HL-60/S4 treated with retinoic acid at 250 ng/mL for 4 days and 3 days (cell line): ENCODE measurements around the gene KCNG2.

Source experiments
- in situ Hi-C: fragments of 300-500 bp; cut with MboI; formaldehyde crosslinking; loops from 2 replicates; pipeline ENCODE4 v1.7.0; 2022; ENCODE audit warnings: low sequenced_read_pairs

Gene KCNG2

DNA sequence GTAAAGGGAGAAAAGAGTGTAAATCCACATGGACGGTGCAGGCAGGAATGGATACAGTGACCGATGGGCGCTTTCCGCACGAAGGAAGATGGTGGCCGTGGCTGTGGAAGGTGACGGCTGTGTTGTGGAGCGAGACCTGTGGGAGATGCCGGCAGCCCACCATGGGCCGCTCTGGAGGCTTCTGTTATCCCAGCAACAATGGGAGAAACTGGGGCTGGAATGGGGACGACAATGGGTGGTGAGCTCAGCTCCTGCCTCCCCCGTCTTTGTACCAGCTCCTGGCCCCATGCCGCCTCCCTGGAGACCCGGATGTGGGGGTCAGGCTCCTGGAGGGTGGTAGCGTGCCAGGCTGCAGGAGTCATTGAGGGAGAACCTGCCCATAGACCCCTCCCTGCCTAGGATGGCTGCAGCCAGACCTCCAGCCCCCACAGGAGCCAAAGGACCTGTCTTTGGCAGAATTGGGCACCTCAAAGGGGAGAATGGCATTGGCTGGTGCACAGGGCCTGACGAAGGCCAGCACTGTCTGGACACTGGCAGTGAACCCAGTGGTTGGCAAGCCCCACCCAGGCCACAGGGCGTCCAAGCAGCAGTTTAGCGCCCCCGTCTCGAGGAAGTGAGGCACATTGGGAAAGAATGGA is 81.1 kb downstream of the KCNG2 start:
- in situ Hi-C loops = no loop called here

DNA sequence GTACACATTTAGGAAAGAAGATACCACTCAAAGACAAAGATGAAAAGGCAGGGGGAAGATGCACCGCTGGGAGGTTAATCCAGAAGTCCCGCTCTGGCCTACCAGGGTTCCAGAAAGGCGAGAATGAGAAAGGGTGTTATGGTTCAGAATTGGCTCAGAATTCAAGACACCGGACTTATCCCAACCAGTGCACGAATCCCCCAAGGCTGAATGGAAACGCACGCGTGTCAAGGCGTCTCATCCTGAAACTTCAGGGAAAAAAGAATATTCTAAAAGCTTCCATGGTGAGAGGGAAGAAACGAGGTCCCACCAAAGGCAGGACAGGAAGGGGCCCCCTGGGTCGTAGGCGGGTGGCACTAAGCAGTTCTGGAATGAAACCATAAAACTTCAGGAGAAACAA is 81.8 kb downstream of the KCNG2 start:
- in situ Hi-C loops = no loop called here

DNA sequence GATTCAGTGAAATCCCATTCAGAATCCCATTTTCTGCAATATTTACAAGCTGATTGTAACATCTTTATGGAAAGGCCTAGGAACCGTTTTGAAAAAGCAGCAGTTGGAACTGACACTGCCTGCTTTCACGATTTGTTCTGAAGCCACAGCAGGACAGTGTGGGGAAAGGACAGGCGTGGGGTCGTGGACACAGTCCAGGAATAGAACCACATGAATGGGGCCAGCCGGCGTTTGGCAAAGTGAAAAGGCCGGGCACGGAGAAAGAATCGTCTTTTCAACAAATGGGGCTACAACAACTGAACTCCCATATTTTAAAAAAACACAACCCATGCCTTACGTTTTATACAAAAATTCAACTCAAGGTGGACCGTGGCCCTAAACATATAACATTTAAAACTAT is 84.0 kb downstream of the KCNG2 start:
- in situ Hi-C loops = no loop called here

DNA sequence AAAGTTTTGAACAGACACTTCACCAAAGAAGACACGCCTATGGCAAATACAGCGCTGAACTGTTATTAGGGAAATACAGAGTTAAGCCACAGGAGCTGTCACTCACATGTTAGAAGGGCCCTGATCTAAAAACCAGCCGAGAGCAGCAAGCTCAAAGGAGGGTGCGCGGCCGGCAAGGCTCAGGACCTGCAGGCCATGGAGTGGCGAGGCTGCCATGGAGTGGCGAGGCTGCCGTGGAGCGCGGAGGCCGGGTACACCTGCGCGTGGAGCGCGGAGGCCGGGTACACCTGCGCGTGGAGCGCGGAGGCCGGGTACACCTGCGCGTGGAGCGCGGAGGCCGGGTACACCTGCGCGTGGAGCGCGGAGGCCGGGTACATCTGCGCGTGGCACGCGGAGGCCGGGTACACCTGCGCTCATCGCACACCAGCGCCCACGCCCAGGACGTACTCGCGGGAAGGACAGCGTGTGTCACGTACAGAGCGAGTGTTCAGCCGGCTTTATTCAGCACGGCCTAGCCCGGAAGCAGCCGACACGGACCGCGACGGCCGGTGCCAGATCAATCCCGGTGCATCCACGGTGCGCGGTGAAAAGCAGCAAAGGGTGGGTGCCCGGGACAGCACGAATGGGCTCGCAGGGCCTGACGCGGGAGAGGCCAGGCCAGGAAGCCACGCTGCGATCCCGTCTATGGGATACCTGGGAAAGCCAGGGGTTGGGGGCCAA is 84.9 kb downstream of the KCNG2 start:
- in situ Hi-C loops = no loop called here

GRCh38 chr18:79883461-79884293 is 85.9 kb downstream of the KCNG2 start:
- in situ Hi-C loops = no loop called here

- in situ Hi-C loops = no loop called here
Measured at GRCh38 chr18:79884294-79884962, 86.7 kb downstream of the KCNG2 start.

- in situ Hi-C loops = no loop called here
Measured at GRCh38 chr18:79884963-79885728, 87.4 kb downstream of the KCNG2 start.

DNA sequence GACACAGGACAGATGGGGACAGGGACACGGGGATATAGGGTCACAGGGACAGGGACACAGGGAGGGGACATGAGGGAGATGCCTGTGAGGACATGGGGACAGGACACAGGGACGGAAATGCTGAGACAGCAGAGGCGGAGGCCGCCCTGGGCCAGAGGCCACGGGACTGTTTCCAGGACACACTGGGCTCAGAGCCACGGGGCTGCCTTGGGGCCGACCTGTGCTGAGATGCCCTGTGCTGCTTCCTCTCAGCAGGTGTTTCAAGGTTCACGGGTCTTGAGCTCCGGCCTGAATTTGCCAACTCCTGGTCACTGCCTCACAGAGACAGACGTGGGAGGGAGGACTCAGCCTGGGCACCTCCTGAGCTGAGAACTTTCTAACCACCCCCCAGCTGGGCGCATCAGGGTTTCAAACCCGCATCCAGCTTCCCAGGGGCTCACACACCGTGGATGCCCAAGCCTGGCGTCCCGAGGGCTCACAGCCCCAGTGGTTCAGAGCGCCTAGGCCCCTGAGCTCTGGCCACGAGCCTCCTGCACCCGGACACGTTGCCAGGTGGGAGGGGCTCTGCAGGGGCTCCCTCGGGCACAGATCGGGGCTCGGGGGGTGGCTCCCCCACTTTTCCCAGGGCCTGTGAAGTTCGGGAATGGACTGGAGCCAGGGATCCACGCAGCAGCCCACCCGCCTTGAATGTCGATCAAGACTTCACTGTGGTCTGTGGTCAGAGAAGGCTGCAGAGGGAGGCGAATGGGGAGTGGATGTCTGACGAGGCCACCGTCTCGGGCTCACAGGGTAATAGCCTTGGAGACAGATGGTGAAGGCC is 89.7 kb downstream of the KCNG2 start:
- in situ Hi-C loops = no loop called here

GRCh38 chr18:79888016-79888415 is 90.3 kb downstream of the KCNG2 start:
- in situ Hi-C loops = no loop called here

GRCh38 chr18:79889569-79889968 is 91.8 kb downstream of the KCNG2 start:
- in situ Hi-C loops = no loop called here

DNA sequence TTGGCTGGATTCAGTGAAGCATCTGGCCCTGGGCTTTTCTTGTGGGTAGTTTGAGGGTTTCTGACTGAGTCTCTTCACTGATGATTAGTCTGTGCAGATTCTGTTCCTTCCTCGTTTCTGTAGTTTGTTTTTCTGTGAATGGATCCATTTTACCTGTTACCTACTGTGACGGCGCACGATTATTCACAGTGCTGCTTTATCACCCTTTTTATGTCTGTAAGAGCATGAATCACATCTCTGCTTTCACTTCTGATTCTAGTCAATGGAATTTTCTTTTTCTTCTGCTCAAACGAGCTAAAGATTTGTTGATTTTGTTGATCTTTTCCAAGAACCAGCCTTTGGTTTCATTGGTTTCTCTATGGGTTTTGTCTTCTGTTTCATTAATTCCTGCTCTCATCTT is 92.9 kb downstream of the KCNG2 start:
- in situ Hi-C loops = no loop called here

- in situ Hi-C loops = no loop called here
Measured at GRCh38 chr18:79896738-79897137, 99.0 kb downstream of the KCNG2 start.

- in situ Hi-C loops = no loop called here
Measured at GRCh38 chr18:79897940-79898625, 100.3 kb downstream of the KCNG2 start.

DNA sequence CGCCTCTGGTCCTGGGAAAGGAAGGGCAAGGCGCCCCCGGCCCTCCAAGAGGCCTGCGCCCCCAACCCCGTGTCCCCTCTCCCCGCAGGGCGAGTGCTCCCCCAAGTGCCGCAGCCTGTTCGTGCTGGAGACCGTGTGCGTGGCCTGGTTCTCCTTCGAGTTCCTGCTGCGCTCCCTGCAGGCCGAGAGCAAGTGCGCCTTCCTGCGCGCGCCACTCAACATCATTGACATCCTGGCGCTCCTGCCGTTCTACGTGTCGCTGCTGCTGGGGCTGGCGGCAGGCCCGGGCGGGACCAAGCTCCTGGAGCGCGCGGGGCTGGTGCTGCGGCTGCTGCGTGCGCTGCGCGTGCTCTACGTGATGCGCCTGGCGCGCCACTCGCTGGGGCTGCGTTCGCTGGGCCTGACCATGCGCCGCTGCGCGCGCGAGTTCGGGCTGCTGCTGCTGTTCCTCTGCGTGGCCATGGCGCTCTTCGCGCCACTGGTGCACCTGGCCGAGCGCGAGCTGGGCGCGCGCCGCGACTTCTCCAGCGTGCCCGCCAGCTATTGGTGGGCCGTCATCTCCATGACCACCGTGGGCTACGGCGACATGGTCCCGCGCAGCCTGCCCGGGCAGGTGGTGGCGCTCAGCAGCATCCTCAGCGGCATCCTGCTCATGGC is 101.3 kb downstream of the KCNG2 start:
- in situ Hi-C loops = no loop called here

- in situ Hi-C loops = no loop called here
Measured at GRCh38 chr18:79899609-79900445, 102.1 kb downstream of the KCNG2 start.

DNA sequence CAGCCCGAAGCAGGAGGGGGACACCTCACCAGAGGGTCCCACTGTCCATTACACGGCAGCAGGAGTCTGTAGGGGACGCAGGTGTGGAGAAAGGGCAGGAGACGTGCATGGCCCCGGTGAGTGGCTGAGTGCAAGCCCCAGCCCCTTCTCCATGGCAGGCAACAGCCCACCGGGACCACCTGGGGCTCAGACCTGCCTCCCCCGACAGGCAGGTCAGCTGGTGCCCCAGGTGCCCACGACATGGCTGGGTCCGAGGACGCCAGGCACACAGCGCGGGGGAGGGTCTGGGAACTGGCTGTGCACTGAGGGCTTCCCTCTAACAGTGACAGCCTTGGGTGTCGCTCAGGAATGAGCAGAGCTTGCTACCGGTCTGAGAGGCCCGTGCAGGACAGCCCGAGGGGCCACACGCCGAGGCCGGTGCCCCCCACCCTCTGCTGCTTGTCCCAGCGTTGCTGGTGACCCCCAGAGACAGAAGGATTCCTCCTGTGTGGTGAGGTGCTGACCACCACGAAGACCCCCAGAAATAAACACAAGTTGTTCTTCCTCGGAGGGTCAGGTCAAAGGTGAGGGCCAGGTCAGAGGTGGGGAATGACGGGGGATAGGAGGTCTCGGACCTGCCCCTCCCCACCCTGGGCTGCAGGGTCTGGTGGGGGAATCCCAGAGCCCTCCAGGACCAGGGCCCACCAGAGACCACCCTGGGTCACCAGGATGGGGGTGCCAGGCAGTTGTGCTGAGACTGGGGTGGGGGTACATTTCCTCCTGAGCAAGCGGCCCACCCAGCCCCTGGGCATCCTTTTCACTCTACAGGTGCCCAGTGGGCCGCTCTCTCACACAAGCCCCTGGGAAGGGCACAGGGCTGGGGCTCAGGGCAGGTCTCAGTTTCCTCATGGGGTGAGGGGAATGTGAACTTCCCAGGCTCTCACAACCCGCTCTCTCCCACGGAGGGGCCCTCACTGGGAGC is 103.2 kb downstream of the KCNG2 start:
- in situ Hi-C loops = no loop called here

- in situ Hi-C loops = no loop called here
Measured at GRCh38 chr18:79901665-79902064, 103.9 kb downstream of the KCNG2 start.
